ENCODE results near the gene GRAMD2B. TPM values are rescaled to one million over a fixed set of nuclear protein-coding genes. Genes with fewer than 3 reads are reported as not detected.

GRAMD2B gene
- total RNA-seq, 2 experiments from 2014 or later, result 7.2 to 9.4 TPM

GRCh38 chr5:126449751-126450271 lies 26.6 kb downstream of the GRAMD2B start:
- H3K4me3 Mint-ChIP-seq, result peak overlapping the region; percentile 91
- H3K4me1 Mint-ChIP-seq (ENCODE audit: low read depth), result peaks cover 71% of the 10 kb centered on the region
- ChIA-PET POLR2A (interaction anchor here (0.6 to 5.2 kb wide), 13 partner anchors 10 to 328 kb away, joined by 3 to 72 read pairs (median 4); partner anchors contain the start of genes ALDH7A1, GRAMD2B and LMNB1), CTCF (interaction anchor here (0.8 to 1.0 kb wide), 4 partner anchors 22 to 151 kb away, joined by 3 to 5 read pairs (median 4); partner anchors contain the start of gene PHAX)
- peaks cover under 1% of the 10 kb centered on the region for H3K36me3 Mint-ChIP-seq (ENCODE audit: low read depth)
- Histone ChIP-seq H3K9me3 (ENCODE audit: control insufficient read depth in 1 of 2, insufficient read depth in 1 of 2, low read length in 2 of 2) (no peaks in the 10 kb centered on the region), H3K27ac (ENCODE audit: low read depth in 1 of 2, low read length in 2 of 2) (peak overlapping the region; percentile 84 to 96), H3K4me1 (ENCODE audit: insufficient read depth, low read length) (peaks cover 53% of the 10 kb centered on the region), H3K36me3 (ENCODE audit: insufficient read depth, low read length) (no peaks in the 10 kb centered on the region), H3K27me3 (ENCODE audit: control insufficient read depth in 1 of 2, insufficient read depth in 2 of 2, low read length in 2 of 2) (no peaks in the 10 kb centered on the region), H3K4me3 (ENCODE audit: low read length) (peak overlapping the region; percentile 57)
- no peaks in the 10 kb centered on the region for H3K9me3 Mint-ChIP-seq
- TF ChIP-seq CTCF (IDR thresholded peaks at IDR 0.05), result no peak
- peak overlapping the region; percentile 97 for H3K27ac Mint-ChIP-seq
- DNase-seq (peak in 13 of 14 experiments; percentile 20 to 90 (median 53)), ATAC-seq (ENCODE audit: poor library complexity) (peak; percentile 77)
- intact Hi-C loops (cut with DNase I, micrococcal nuclease), result loop anchor here (1.0 to 5.0 kb wide), 3 partner anchors 27 to 78 kb away; partner anchors contain the start of gene GRAMD2B (in 1 of the 2)
- no peaks in the 10 kb centered on the region for H3K27me3 Mint-ChIP-seq

- peak overlapping the region; percentile 91 for H3K4me3 Mint-ChIP-seq
- peak overlapping the region; percentile 97 for H3K27ac Mint-ChIP-seq
- Histone ChIP-seq H3K4me3 (ENCODE audit: low read length) (peak overlapping the region; percentile 57), H3K27ac (ENCODE audit: low read depth in 1 of 2, low read length in 2 of 2) (peak overlapping the region; percentile 84 to 96), H3K4me1 (ENCODE audit: insufficient read depth, low read length) (peaks cover 52% of the 10 kb centered on the region), H3K9me3 (ENCODE audit: control insufficient read depth in 1 of 2, insufficient read depth in 1 of 2, low read length in 2 of 2) (no peaks in the 10 kb centered on the region), H3K36me3 (ENCODE audit: insufficient read depth, low read length) (no peaks in the 10 kb centered on the region), H3K27me3 (ENCODE audit: control insufficient read depth in 1 of 2, insufficient read depth in 2 of 2, low read length in 2 of 2) (no peaks in the 10 kb centered on the region)
- H3K9me3 Mint-ChIP-seq, result no peaks in the 10 kb centered on the region
- ChIA-PET CTCF (interaction anchor here (0.8 to 1.0 kb wide), 3 partner anchors 22 to 151 kb away, joined by 3 to 5 read pairs (median 3); partner anchors contain the start of gene PHAX), POLR2A (interaction anchor here (0.7 to 5.2 kb wide), 9 partner anchors 9 to 328 kb away, joined by 3 to 72 read pairs (median 8); partner anchors contain the start of genes ALDH7A1, GRAMD2B and LMNB1)
- H3K36me3 Mint-ChIP-seq (ENCODE audit: low read depth), result peaks cover 5% of the 10 kb centered on the region
- no peaks in the 10 kb centered on the region for H3K27me3 Mint-ChIP-seq
- peak; percentile 53 for ATAC-seq (ENCODE audit: poor library complexity)
- intact Hi-C loops (cut with DNase I, micrococcal nuclease), result loop anchor here in 1 of 2 experiments (5.0 kb wide), 1 partner anchor 47 kb away; no protein-coding TSS in a partner anchor
- DNase-seq, result peak in 5 of 14 experiments; percentile 2 to 82 (median 67)
- peaks cover 71% of the 10 kb centered on the region for H3K4me1 Mint-ChIP-seq (ENCODE audit: low read depth)
- TF ChIP-seq CTCF (IDR thresholded peaks at IDR 0.05), result no peak
These were observed 27.1 kb downstream of the GRAMD2B start for GRCh38 chr5:126450346-126450745.

GRCh38 chr5:126450907-126451306 lies 27.7 kb downstream of the GRAMD2B start:
- H3K4me3 ChIP-seq (ENCODE audit: low read length), result no peak overlapping the region
- H3K4me3 Mint-ChIP-seq, result peak overlapping the region; percentile 91

More at GRCh38 chr5:126450907-126451306, 27.7 kb downstream of the GRAMD2B start:
- Histone ChIP-seq H3K9me3 (ENCODE audit: control insufficient read depth in 1 of 2, insufficient read depth in 1 of 2, low read length in 2 of 2) (no peaks in the 10 kb centered on the region), H3K27ac (ENCODE audit: low read depth in 1 of 2, low read length in 2 of 2) (peak overlapping the region; percentile 84 to 96), H3K4me1 (ENCODE audit: insufficient read depth, low read length) (peaks cover 46% of the 10 kb centered on the region), H3K36me3 (ENCODE audit: insufficient read depth, low read length) (no peaks in the 10 kb centered on the region), H3K27me3 (ENCODE audit: control insufficient read depth in 1 of 2, insufficient read depth in 2 of 2, low read length in 2 of 2) (no peaks in the 10 kb centered on the region)
- DNase-seq (peak in 1 of 14 experiments; percentile 8), ATAC-seq (ENCODE audit: poor library complexity) (no peak)
- no peaks in the 10 kb centered on the region for H3K9me3 Mint-ChIP-seq
- peaks cover 5% of the 10 kb centered on the region for H3K36me3 Mint-ChIP-seq (ENCODE audit: low read depth)
- TF ChIP-seq CTCF (IDR thresholded peaks at IDR 0.05), result no peak
- H3K27ac Mint-ChIP-seq, result peak overlapping the region; percentile 97
- intact Hi-C loops (cut with DNase I, micrococcal nuclease), result loop anchor here in 1 of 2 experiments (5.0 kb wide), 1 partner anchor 46 kb away; no protein-coding TSS in a partner anchor
- H3K27me3 Mint-ChIP-seq, result no peaks in the 10 kb centered on the region
- CTCF ChIA-PET, result interaction anchor here (1.0 kb wide), 1 partner anchor 23 kb away, joined by 5 read pairs; no protein-coding TSS in a partner anchor
- POLR2A ChIA-PET, result interaction anchor here (1.0 to 5.2 kb wide), 4 partner anchors 9 to 28 kb away, joined by 4 to 72 read pairs (median 10); partner anchors contain the start of gene GRAMD2B
- peaks cover 71% of the 10 kb centered on the region for H3K4me1 Mint-ChIP-seq (ENCODE audit: low read depth)

All from CD4-positive, alpha-beta T cell (primary cell).